Lower leg skin (tissue), 4 donors: ENCODE data around the gene ZDHHC22. TPM values are rescaled to one million over a fixed set of nuclear protein-coding genes. Genes with fewer than 3 reads are reported as not detected.
A peak's percentile ranks its signal among the peaks of the same experiment; 100 is the strongest.

Experiments
- DNase-seq, 2 donors: peaks; one replicate each; pipeline ENCODE4 v3.0.0-alpha.2; 2019; ENCODE audit warnings: low spot score in 2 of 2
- H3K4me3 ChIP-seq: fragments of 200-600 bp; sonication (generic); 2 replicates; pipeline ENCODE4 v1.5.1; 2017; ENCODE audit warnings: mild to moderate bottlenecking, low read depth; ENCODE audit not compliant: poor library complexity, severe bottlenecking
- CTCF ChIP-seq, 3 donors: fragments of 450-650 bp; IDR thresholded peaks; one replicate each; pipeline ENCODE4 v1.5.1; 2016; ENCODE audit warnings: antibody characterized with exemption in 3 of 3, mild to moderate bottlenecking in 3 of 3, moderate library complexity in 2 of 3
- POLR2A ChIP-seq, 2 donors: fragments of 450-650 bp; IDR thresholded peaks; one replicate each; pipeline ENCODE4 v1.6.1; 2016 to 2017; ENCODE audit warnings: antibody characterized with exemption in 2 of 2, mild to moderate bottlenecking in 1 of 2, moderate library complexity in 1 of 2
- WGBS, 2 donors: methylation state at CpG; one replicate each; pipeline ENCODE4 v1.1.5; 2018; 5-methylcytosine and 5-hydroxymethylcytosine counted together
- intact Hi-C: fragments of 100-400 bp; cut with DNase I; formaldehyde crosslinking; loops from one replicate; pipeline ENCODE4 v1.15.0; 2023; ENCODE audit warnings: low total_unique reads
- total RNA-seq, 4 donors: library from RNA; depleted of rRNA; stranded (reverse); fragments of >200 nt; gene quantifications; one replicate each; pipeline ENCODE4 v1.1.0, GENCODE V29; 2016

Gene ZDHHC22
- total RNA-seq, 4 donors from 2014 or later = not detected

DNA sequence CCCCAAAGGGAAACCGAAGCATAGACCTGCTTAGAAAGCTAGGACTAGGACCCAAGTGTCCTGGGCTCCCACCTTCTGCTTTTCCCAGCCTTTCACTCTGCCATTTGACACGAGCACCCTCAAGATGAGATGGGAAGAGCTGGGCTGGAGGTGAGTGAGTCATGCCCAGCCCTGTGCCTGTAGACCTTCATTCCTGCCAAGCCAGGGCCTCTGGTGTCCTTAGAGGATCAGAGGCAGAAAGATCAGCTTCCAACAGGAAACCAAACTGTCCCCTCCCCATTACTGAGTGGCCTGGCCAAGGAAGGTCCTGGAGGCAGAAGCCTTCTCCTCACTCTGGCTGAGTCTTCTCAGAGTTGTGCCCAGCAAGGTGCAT, 43.5 kb upstream of the ZDHHC22 start:
- no peak overlapping the region for H3K4me3 ChIP-seq
- no peak for TF ChIP-seq POLR2A (IDR thresholded peaks at IDR 0.05)
- no peak for TF ChIP-seq CTCF (IDR thresholded peaks at IDR 0.05)
- no peak for DNase-seq
- intact Hi-C loops = no loop called here
- WGBS, 2 donors = 29 to 54% methylated on average over 2 of the region's 2 CpGs

DNA sequence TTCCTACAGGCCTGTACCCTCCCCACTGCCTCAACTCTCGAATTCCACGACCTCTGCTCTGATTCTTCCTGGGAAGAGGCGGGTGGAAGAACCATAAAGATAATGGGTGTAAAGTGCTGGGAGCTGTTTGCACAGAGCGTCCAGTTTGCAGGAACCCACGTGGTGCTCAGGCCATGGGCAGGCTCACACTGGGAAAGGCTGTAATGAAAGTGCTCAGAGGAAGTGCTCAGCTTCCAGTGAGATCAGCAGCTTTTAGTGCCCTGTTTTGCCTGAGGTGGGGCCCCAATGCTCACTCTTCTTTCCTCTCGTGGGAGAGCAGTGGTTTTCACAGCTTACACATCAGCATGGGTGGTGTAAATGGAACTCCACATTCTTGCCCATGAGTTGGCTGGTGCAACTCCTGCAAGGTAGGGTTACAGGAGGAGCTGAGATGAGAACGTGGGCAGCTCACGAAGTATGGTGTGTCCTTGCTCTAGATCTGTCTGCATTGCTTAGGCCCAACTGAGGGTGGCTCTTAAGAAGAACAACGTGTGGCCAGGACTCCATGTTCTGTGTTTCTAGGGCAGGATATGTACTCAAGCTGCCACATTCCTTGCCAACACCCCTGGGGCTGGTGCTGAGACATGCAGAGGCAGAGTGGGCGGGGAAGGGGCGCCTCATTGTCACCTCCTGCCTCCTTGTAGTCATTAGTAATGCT, 43.0 kb upstream of the ZDHHC22 start:
- H3K4me3 ChIP-seq = no peak overlapping the region
- 34 to 44% methylated on average over 11 of the region's 11 CpGs for WGBS, 2 donors
- peak in 1 of 2 donors; percentile 37 for DNase-seq
- TF ChIP-seq CTCF (IDR thresholded peaks at IDR 0.05) = no peak
- no peak for TF ChIP-seq POLR2A (IDR thresholded peaks at IDR 0.05)
- intact Hi-C loops = no loop called here

DNA sequence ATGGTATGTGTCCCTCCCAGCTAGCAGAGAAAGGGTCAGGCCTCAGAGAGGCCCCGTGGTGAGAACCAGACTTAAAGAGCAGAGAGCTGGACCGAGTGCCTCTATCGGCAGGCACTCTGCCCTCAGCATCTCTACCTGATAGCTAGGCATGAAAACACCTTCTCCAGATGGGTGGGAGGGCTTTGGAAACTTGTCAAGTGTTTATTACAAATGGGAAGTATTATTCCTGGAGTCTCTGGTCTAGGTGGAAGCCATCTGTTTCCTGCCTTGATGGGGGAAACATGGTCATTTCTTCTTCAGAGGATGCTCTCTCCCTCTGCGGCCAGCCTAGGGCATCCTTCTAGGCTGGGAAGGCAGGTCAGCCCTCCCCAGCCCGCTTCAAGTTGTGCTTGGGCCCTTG, 42.3 kb upstream of the ZDHHC22 start:
- WGBS, 2 donors = 45 to 62% methylated on average over 5 of the region's 5 CpGs
- intact Hi-C loops = no loop called here
- no peak for TF ChIP-seq CTCF (IDR thresholded peaks at IDR 0.05)
- TF ChIP-seq POLR2A (IDR thresholded peaks at IDR 0.05) = no peak
- no peak overlapping the region for H3K4me3 ChIP-seq
- no peak for DNase-seq

- DNase-seq = no peak
- 1 to 4% methylated on average over 26 to 40 of the region's 46 CpGs for WGBS, 2 donors
- peak within 1 kb of the TSS; percentile 5 for H3K4me3 ChIP-seq
- intact Hi-C loops = no loop called here
- TF ChIP-seq CTCF (IDR thresholded peaks at IDR 0.05) = no peak
- no peak for TF ChIP-seq POLR2A (IDR thresholded peaks at IDR 0.05)
Measured at GRCh38 chr14:77181603-77182437, 40.2 kb upstream of the ZDHHC22 start, which contains the start of gene TMEM63C. Gene TMEM63C (plus strand): TSS chr14:77181798. CDS start chr14:77218814, 37,016 bp downstream.

DNA sequence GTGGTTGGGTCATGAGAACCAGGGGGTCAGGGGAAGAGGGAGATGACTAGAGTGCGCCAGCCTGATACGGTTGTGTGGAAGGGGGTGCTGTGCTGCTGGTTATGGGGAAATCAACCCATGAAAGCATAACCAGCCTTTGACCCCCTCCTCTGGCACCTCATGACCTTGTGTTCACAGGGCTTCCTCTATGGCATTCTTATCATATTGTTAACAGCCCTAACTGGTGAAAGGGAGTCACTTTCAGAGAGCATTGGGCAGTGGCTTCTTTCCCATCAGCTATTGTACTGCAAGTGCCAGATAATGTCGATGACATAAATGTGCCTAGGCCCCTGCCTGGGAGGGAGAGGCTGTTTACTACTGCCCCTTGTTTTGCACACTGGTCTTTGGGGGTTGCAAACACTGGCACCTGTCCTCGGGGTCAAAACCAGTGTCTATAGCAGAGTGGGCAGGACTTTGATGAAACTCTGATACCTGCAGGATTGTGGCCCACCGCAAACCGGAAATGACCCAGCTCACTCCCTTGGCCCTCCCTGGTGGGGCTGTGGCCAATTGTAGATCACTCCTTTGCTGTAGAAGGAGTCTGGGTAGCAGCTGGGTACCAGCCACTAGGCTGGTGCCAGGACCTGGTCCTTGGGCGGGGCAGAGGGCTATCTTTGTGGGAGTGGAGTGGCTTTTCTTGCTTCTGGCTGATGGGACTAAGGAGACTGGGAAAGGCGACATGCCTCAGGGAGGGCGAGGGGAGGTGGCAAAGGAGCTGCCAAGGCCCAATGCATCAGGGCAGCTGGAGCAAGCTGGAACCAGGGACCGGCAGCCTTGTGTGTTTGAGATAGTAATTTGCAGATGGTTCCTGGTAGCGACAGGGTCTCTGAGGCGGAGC, 39.4 kb upstream of the ZDHHC22 start:
- DNase-seq = no peak
- TF ChIP-seq POLR2A (IDR thresholded peaks at IDR 0.05) (no peak), CTCF (IDR thresholded peaks at IDR 0.05) (no peak)
- 40 to 41% methylated on average over 12 of the region's 12 CpGs for WGBS, 2 donors
- intact Hi-C loops = no loop called here
- no peak overlapping the region for H3K4me3 ChIP-seq
